ENCODE measurements around the gene ST8SIA6.

The ST8SIA6 gene

DNA sequence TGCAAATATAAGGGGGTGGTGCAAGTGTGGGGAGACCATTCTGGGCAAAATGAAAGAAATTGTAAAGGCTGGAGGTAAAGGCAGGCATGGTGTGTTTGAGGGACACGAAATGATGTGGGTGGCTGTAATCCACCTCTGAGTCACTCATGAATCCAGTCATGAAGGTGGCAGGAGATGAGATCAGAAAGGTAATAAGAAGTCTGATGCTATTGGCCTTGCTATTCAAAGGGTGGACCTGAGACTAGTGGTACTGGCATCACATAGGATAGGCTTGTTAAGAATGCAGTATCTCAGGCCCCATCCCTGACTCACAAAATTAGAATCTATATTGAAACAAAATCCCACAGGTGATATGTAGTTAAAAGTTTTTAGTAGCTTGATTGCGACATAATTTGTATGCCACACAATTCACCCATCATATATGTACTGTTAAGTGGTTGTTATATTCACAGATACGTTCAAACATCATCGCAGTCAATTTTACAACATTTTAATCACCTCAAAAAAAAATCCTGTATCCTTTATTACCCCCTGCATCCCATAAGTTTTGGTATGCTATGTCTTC is 85.6 kb downstream of the ST8SIA6 start:
- TF ChIP-seq, protein P1, sequence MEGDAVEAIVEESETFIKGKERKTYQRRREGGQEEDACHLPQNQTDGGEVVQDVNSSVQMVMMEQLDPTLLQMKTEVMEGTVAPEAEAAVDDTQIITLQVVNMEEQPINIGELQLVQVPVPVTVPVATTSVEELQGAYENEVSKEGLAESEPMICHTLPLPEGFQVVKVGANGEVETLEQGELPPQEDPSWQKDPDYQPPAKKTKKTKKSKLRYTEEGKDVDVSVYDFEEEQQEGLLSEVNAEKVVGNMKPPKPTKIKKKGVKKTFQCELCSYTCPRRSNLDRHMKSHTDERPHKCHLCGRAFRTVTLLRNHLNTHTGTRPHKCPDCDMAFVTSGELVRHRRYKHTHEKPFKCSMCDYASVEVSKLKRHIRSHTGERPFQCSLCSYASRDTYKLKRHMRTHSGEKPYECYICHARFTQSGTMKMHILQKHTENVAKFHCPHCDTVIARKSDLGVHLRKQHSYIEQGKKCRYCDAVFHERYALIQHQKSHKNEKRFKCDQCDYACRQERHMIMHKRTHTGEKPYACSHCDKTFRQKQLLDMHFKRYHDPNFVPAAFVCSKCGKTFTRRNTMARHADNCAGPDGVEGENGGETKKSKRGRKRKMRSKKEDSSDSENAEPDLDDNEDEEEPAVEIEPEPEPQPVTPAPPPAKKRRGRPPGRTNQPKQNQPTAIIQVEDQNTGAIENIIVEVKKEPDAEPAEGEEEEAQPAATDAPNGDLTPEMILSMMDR (IDR thresholded peaks at IDR 0.05; ENCODE audit: low read depth, low read length, missing control alignments): no peak
- no peak for DNase-seq (ENCODE audit: extremely low read depth, low read depth)
- H3K4me3 ChIP-seq (replicated peaks; ENCODE audit: low read depth, low read length): no peak overlapping the region

GRCh38 chr10:17366705-17367104 is 87.7 kb downstream of the ST8SIA6 start:
- DNase-seq (ENCODE audit: extremely low read depth, low read depth): no peak
- no peak overlapping the region for H3K4me3 ChIP-seq (replicated peaks; ENCODE audit: low read depth, low read length)
- TF ChIP-seq, protein P1 (IDR thresholded peaks at IDR 0.05; ENCODE audit: low read depth, low read length, missing control alignments): no peak

DNA sequence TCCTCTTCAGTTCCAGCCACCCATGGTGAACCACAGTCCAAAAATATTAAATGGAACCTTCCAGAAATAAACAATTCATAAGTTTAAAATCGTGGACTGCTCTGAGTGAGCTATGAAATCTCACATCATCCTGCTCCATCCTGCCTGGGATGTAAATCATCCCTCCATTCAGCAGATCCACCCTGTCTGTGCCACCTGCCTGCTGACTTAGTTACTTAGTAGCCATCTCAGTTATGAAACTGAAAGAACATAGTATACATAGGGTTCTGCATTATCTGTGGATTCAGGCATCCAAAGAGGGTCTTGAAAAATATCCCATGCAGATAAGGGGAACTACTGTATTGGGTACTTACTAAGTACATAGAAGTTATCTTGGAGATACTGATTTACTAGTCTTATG is 89.0 kb downstream of the ST8SIA6 start:
- DNase-seq (ENCODE audit: extremely low read depth, low read depth): no peak
- TF ChIP-seq, protein P1 (IDR thresholded peaks at IDR 0.05; ENCODE audit: low read depth, low read length, missing control alignments): no peak
- H3K4me3 ChIP-seq (replicated peaks; ENCODE audit: low read depth, low read length): no peak overlapping the region

- H3K4me3 ChIP-seq (replicated peaks; ENCODE audit: low read depth, low read length): no peak overlapping the region
- TF ChIP-seq, protein P1 (IDR thresholded peaks at IDR 0.05; ENCODE audit: low read depth, low read length, missing control alignments): no peak
- no peak for DNase-seq (ENCODE audit: extremely low read depth, low read depth)
Measured at GRCh38 chr10:17358461-17358860, 95.9 kb downstream of the ST8SIA6 start.

GRCh38 chr10:17357781-17358180 is 96.6 kb downstream of the ST8SIA6 start:
- DNase-seq (ENCODE audit: extremely low read depth, low read depth): no peak
- no peak overlapping the region for H3K4me3 ChIP-seq (replicated peaks; ENCODE audit: low read depth, low read length)
- TF ChIP-seq, protein P1 (IDR thresholded peaks at IDR 0.05; ENCODE audit: low read depth, low read length, missing control alignments): no peak

DNA sequence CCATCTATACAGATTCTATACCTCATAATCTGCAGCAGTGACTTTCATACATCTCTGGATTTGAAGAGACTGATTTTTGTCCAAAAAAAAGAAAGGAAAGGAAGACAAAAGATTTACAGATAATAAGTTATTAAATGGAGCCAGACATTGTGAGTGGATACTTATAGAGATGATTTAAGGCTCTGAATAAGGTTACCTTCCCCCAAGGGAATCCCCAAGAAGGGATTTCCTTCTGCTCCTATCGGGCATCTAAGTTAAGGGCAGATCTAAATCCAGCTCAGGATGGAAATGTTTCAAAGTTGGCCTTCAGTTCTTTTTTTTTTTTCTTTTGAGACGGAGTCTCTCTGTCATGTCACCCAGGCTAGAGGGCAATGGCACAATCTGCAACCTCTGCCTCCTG is 97.6 kb downstream of the ST8SIA6 start:
- TF ChIP-seq, protein P1 (IDR thresholded peaks at IDR 0.05; ENCODE audit: low read depth, low read length, missing control alignments): no peak
- no peak for DNase-seq (ENCODE audit: extremely low read depth, low read depth)
- no peak overlapping the region for H3K4me3 ChIP-seq (replicated peaks; ENCODE audit: low read depth, low read length)

DNA sequence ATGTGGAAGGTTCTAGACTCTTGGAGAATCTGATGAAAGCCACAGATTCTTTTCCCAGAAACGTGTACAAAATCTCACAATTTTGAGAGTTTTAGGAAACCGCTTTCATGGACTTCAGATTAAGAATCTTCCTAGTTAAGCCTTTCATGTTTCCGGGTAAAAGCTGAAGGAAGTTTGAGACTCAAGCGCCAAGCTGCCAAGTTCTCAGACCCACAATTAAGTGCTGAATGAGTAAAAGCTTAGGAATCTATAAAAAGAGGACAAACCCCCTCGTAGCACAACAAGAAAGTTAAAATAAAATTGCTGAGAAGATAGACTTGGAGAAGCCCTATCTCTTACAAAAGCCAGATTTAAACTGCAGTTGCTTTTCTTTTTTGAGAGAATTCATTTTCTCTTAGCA is 99.6 kb downstream of the ST8SIA6 start:
- TF ChIP-seq, protein P1 (IDR thresholded peaks at IDR 0.05; ENCODE audit: low read depth, low read length, missing control alignments): no peak
- H3K4me3 ChIP-seq (replicated peaks; ENCODE audit: low read depth, low read length): no peak overlapping the region
- no peak for DNase-seq (ENCODE audit: extremely low read depth, low read depth)
